Measurements from ENCODE around the gene DDR2. TPM values are rescaled to one million over a fixed set of nuclear protein-coding genes. Genes with fewer than 3 reads are reported as not detected.
A peak's percentile ranks its signal among the peaks of the same experiment; 100 is the strongest.

Gene DDR2
- total and polyA plus RNA-seq, 2 of the 4 experiments (the other 2 are of a cell fraction): 66.1 to 245 TPM

GRCh38 chr1:162626094-162626493, 6.2 kb upstream of the DDR2 start:
- H4K20me1 ChIP-seq (ENCODE audit: insufficient read depth, low read length): no peaks in the 10 kb centered on the region
- DNase-seq (peak; percentile 33), ATAC-seq (ENCODE audit: low read depth) (peak; percentile 15; the same call in 1 of the 2 replicates)
- BruUV-seq (replicated peaks): no TSS peak
- H3K4me2 ChIP-seq (ENCODE audit: low read depth, low read length): peak overlapping the region; percentile 96
- H3K27me3 ChIP-seq (ENCODE audit: control insufficient read depth, insufficient read depth, low read length): no peaks in the 10 kb centered on the region
- peak overlapping the region; percentile 8; the same call in 1 of the 2 replicates for H3K23ac ChIP-seq (ENCODE audit: low read depth, low read length)
- dilution Hi-C loops (cut with HindIII; ENCODE audit: low sequenced_read_pairs, unreplicated experiment) (no loop called here), intact Hi-C loops (cut with micrococcal nuclease) (no loop called here), in situ Hi-C loops (cut with MboI; ENCODE audit: low sequenced_read_pairs) (no loop called here)
- no peak overlapping the region for H3K56ac ChIP-seq (ENCODE audit: extremely low read depth, insufficient read depth, low read length)
- no peak overlapping the region for H2BK15ac ChIP-seq (ENCODE audit: low read depth, low read length)
- no peaks in the 10 kb centered on the region for H3K36me3 ChIP-seq (ENCODE audit: control insufficient read depth, insufficient read depth, low read length)
- peaks cover 12% of the 10 kb centered on the region for H3K4me1 ChIP-seq (ENCODE audit: control insufficient read depth, insufficient read depth, low read length)
- H3K4me3 ChIP-seq (ENCODE audit: insufficient read depth, low read depth, low read length): no peak overlapping the region
- peak overlapping the region; percentile 25 for H3K4ac ChIP-seq (ENCODE audit: low read depth, low read length)
- peak overlapping the region; percentile 77 for H3K18ac ChIP-seq (ENCODE audit: low read depth, low read length)
- H2AFZ ChIP-seq (replicated peaks; ENCODE audit: low read length, poor library complexity): peak overlapping the region; percentile 60
- H4K8ac ChIP-seq (ENCODE audit: low read depth in 2 of 2, low read length in 2 of 2): peak overlapping the region; percentile 22 to 58; a peak in 3 of 4 replicates
- H2AK9ac ChIP-seq (replicated peaks; ENCODE audit: low read depth, low read length, poor library complexity): no peak overlapping the region
- WGBS, 2 experiments (ENCODE audit: extremely low coverage in 2 of 2, insufficient read length in 1 of 2): 14% methylated on average over 1 of the region's 2 CpGs; no CpG with 5 or more reads in 1 of the 2 experiments
- H3K9me3 ChIP-seq (ENCODE audit: control insufficient read depth, insufficient read depth, low read length): no peaks in the 10 kb centered on the region
- CTCF ChIA-PET: interaction anchor here (0.5 kb wide), 1 partner anchor 191 kb away, joined by 3 read pairs; no protein-coding TSS in a partner anchor
- H3K14ac ChIP-seq (replicated peaks; ENCODE audit: low read depth, low read length): peak overlapping the region; percentile 17
- peaks cover 0 to 11% of the 10 kb centered on the region in 2 experiments; a peak in 2 of 4 replicates for H3K79me1 ChIP-seq (ENCODE audit: low read depth in 1 of 2, low read length in 2 of 2)
- peaks cover 11% of the 10 kb centered on the region for H3K9me1 ChIP-seq (ENCODE audit: insufficient read depth, low read length)
- H3K27ac ChIP-seq (ENCODE audit: insufficient read depth, low read length): peak overlapping the region; percentile 65; the same call in 1 of the 2 replicates
- no peak overlapping the region for H2AK5ac ChIP-seq (ENCODE audit: low read depth, low read length)
- H4K91ac ChIP-seq (ENCODE audit: insufficient read depth, low read depth, low read length): peak overlapping the region; percentile 3; the same call in 1 of the 2 replicates
- peak overlapping the region; percentile 7; the same call in 1 of the 2 replicates for H2BK20ac ChIP-seq (ENCODE audit: low read depth, low read length)
- POLR2A ChIA-PET (ENCODE audit: unreplicated experiment): no interaction called here
- peak overlapping the region; percentile 19 for H2BK5ac ChIP-seq (ENCODE audit: low read depth, low read length, poor library complexity, severe bottlenecking)
- TF ChIP-seq NFE2L2 (IDR thresholded peaks at IDR 0.05; ENCODE audit: low read depth, low read length) (no peak), CTCF (conservative IDR thresholded peaks at IDR 0.05; ENCODE audit: low read depth, low read length) (no peak), RAD21 (IDR thresholded peaks at IDR 0.05; ENCODE audit: low read length) (no peak), RCOR1 (IDR thresholded peaks at IDR 0.05; ENCODE audit: insufficient replicate concordance, low read length) (no peak), SMC3 (IDR thresholded peaks at IDR 0.05; ENCODE audit: low read depth, low read length) (no peak), USF2 (IDR thresholded peaks at IDR 0.05; ENCODE audit: low read depth, low read length) (no peak), MAZ (IDR thresholded peaks at IDR 0.05; ENCODE audit: borderline replicate concordance, low read depth, low read length) (no peak), ELK1 (IDR thresholded peaks at IDR 0.05; ENCODE audit: borderline replicate concordance, low read depth, low read length) (no peak), BHLHE40 (IDR thresholded peaks at IDR 0.05; ENCODE audit: low read depth, low read length) (no peak), CEBPB (IDR thresholded peaks at IDR 0.05; ENCODE audit: low read depth, low read length) (no peak), MAFK (IDR thresholded peaks at IDR 0.05; ENCODE audit: low read depth, low read length) (no peak), MXI1 (IDR thresholded peaks at IDR 0.05; ENCODE audit: borderline replicate concordance, low read depth, low read length) (no peak), CHD1 (IDR thresholded peaks at IDR 0.05; ENCODE audit: low read depth, low read length) (no peak), RFX5 (IDR thresholded peaks at IDR 0.05; ENCODE audit: low read depth, low read length) (no peak), FOS (IDR thresholded peaks at IDR 0.05; ENCODE audit: low read depth, low read length) (no peak), POLR2A (IDR thresholded peaks at IDR 0.05; ENCODE audit: low read depth, low read length) (no peak)
- peak overlapping the region; percentile 9; the same call in 1 of the 2 replicates for H2BK120ac ChIP-seq (ENCODE audit: low read depth, low read length)
- peak overlapping the region; percentile 96 for H4K5ac ChIP-seq (ENCODE audit: low read depth, low read length)
- H3K9ac ChIP-seq (ENCODE audit: low read depth, low read length): peak overlapping the region; percentile 55

Data from IMR-90 (cell line).